Effector memory CD4-positive, alpha-beta T cell (primary cell): ENCODE measurements around the gene ACP6.
"Not testable (repeated sequence)": the region's sequence is repeated elsewhere in the genome, so short reads cannot be mapped to it uniquely, and the experiment has no call there.

Source experiments
- DNase-seq, 3 donors: peaks; one replicate each; pipeline ENCODE4 v3.0.0-alpha.2; 2020
- H3K27ac ChIP-seq: 2 replicates; pipeline ENCODE4 v1.7.0; 2013; ENCODE audit warnings: mild to moderate bottlenecking, low read length, moderate library complexity; ENCODE audit not compliant: insufficient read depth, poor library complexity, severe bottlenecking
- H3K27me3 ChIP-seq: replicated peaks from 2 replicates; pipeline ENCODE4 v1.7.0; 2013; ENCODE audit warnings: mild to moderate bottlenecking, low read length; ENCODE audit not compliant: insufficient read depth, control insufficient read depth, poor library complexity, severe bottlenecking
- H3K36me3 ChIP-seq: 2 replicates; pipeline ENCODE4 v1.7.0; 2013; ENCODE audit warnings: mild to moderate bottlenecking, low read length, moderate library complexity; ENCODE audit not compliant: control insufficient read depth, insufficient read depth
- H3K4me1 ChIP-seq: 2 replicates; pipeline ENCODE4 v1.7.0; 2013; ENCODE audit warnings: low read length, mild to moderate bottlenecking; ENCODE audit not compliant: control insufficient read depth, insufficient read depth, poor library complexity, severe bottlenecking
- H3K4me3 ChIP-seq: 2 replicates; pipeline ENCODE4 v1.7.0; 2013; ENCODE audit warnings: low read length, low read depth, mild to moderate bottlenecking; ENCODE audit not compliant: insufficient read depth, poor library complexity, severe bottlenecking
- H3K9me3 ChIP-seq: 2 replicates; pipeline ENCODE4 v1.7.0; 2013; ENCODE audit warnings: mild to moderate bottlenecking, low read length, moderate library complexity; ENCODE audit not compliant: control insufficient read depth

Gene ACP6

DNA sequence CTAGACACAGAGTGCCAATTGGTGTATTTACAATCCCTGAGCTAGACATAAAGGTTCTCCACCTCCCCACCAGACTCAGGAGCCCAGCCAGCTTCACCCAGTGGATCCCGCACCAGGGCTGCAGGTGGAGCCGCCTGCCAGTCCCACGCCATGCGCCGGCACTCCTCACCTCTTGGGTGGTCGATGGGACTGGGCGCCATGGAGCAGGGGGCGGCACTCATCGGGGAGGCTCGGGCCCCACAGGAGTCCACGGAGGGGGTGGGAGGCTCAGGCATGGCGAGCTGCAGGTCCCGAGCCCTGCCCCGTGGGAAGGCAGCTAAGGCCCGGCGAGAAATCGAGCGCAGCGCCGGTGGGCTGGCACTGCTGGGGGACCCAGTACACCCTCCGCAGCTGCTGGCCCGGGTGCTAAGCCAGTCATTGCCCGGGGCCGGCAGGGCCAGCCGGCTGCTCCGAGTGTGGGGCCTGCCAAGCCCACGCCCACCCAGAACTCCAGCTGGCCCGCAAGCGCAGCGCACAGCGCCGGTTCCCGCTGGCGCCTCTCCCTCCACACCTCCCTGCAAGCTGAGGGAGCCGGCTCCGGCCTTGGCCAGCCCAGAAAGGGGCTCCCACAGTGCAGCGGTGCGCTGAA lies 10.4 kb upstream of the ACP6 start:
- H3K27me3 ChIP-seq, H3K4me1 ChIP-seq, DNase-seq: not testable (repeated sequence)

GRCh38 chr1:147677681-147678080 lies 7.4 kb upstream of the ACP6 start:
- not testable (repeated sequence) for DNase-seq, H3K4me3 ChIP-seq, H3K36me3 ChIP-seq, H3K27me3 ChIP-seq, H3K27ac ChIP-seq, H3K4me1 ChIP-seq, H3K9me3 ChIP-seq

More for the DNA sequence above, 10.4 kb upstream of the ACP6 start:
- H3K27ac ChIP-seq, H3K36me3 ChIP-seq, H3K4me3 ChIP-seq, H3K9me3 ChIP-seq: not testable (repeated sequence)

- no peak overlapping the region for H3K4me3 ChIP-seq
- no peaks in the 10 kb centered on the region for H3K36me3 ChIP-seq
- no peaks in the 10 kb centered on the region for H3K27me3 ChIP-seq
- H3K27ac ChIP-seq = no peak overlapping the region
- no peak for DNase-seq
- H3K4me1 ChIP-seq = no peaks in the 10 kb centered on the region
- H3K9me3 ChIP-seq = no peaks in the 10 kb centered on the region
Observed at GRCh38 chr1:147676311-147677085, 6.2 kb upstream of the ACP6 start.

DNA sequence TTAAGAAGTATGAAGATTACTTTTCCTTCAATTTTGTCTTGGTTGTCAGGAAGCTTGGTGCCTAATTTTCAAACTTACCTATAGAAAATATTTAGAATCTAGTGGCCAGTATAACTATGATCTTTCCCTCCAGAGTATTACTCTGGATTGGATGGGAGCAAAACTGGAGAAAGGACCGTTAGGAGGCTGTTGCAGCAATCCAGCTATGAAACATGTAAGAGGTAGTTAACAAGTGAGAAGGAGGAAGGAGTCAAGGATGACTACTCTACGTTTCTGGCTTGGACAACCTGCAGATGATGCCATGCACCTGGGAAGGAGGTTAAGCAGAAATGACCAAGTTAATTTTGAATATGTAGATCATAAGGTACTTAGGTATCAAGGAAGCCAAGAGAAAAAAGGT lies 3.5 kb upstream of the ACP6 start:
- H3K4me1 ChIP-seq = peaks cover 15% of the 10 kb centered on the region
- no peak overlapping the region for H3K27ac ChIP-seq
- no peaks in the 10 kb centered on the region for H3K27me3 ChIP-seq
- H3K9me3 ChIP-seq = no peaks in the 10 kb centered on the region
- no peak overlapping the region for H3K4me3 ChIP-seq
- no peaks in the 10 kb centered on the region for H3K36me3 ChIP-seq
- DNase-seq = no peak

- DNase-seq = no peak
- H3K4me1 ChIP-seq = peaks cover 15% of the 10 kb centered on the region
- H3K27me3 ChIP-seq = no peaks in the 10 kb centered on the region
- no peaks in the 10 kb centered on the region for H3K36me3 ChIP-seq
- no peak overlapping the region for H3K4me3 ChIP-seq
- H3K9me3 ChIP-seq = no peaks in the 10 kb centered on the region
- no peak overlapping the region for H3K27ac ChIP-seq
Observed at GRCh38 chr1:147673406-147673805, 3.1 kb upstream of the ACP6 start.

DNA sequence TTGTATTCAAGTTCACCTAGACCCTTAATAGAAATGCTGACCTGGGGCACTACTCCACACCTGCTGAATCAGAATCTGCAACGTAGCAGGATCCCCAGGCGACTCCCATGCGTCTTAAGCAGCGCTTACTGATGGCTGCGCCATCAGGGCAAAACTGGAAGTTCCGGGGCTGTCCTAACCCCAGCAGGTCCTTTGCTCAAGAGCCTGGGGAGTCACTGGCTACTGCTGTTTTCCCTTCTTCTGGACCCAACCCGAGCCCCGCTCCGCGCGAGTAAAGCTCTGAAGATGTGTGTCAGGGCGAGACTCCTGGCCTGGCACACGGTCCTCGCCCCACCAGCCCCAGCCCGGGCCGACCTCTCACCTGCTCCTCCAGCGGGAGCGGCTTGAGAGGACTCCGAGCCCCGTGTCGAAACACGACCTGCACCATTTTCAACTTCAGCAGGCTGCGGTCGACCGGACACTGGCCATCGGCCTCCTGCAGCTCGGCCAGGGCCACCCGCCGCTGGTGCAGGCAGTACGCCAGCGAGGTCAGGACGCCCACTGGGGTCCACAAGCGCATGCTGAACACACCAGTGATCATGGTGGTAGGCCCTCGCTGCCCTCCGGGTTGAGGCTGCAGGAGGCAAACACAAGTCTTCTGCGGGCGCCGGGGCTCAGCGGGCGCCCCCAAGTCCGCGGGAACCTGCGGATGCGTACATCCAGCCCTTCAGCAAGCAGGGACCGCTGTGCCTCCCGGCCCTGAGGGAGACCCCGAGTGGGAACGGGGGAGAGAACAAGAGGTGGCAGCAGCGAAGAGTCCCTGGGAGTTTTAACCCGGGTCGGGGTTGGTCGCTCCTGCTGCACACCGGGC lies 630 bp downstream of the ACP6 start:
- DNase-seq = peak in 2 of 3 donors; percentile 10 to 16
- Histone ChIP-seq H3K9me3 (no peaks in the 10 kb centered on the region), H3K4me1 (peaks cover 15% of the 10 kb centered on the region), H3K27ac (peak overlapping the region; percentile 65), H3K27me3 (no peaks in the 10 kb centered on the region), H3K36me3 (no peaks in the 10 kb centered on the region), H3K4me3 (peak overlapping the region; percentile 84)

DNA sequence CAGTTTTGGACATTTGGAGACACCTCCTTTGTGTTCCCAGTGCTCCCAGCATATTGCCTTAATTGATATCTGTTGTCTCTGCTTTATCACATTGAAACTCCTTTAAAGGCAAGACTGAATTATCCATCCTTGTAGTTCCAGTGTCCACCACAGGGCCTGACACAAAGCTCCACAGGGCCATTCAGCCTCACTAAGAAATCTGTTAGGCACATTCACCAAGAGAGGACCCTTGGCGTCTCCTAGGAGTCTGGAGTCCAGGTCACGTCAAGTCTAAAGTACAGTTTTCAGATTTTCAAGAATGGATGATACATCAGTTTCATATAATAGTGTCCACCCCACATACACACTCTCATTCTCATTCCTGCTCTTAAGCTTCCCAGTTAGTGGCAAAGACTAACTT lies 4.8 kb downstream of the ACP6 start:
- Histone ChIP-seq H3K4me3 (no peak overlapping the region), H3K27me3 (no peaks in the 10 kb centered on the region), H3K27ac (no peak overlapping the region), H3K4me1 (peaks cover 10% of the 10 kb centered on the region), H3K36me3 (no peaks in the 10 kb centered on the region), H3K9me3 (no peaks in the 10 kb centered on the region)
- DNase-seq = no peak

- H3K9me3 ChIP-seq = no peaks in the 10 kb centered on the region
- no peak overlapping the region for H3K4me3 ChIP-seq
- H3K27me3 ChIP-seq = no peaks in the 10 kb centered on the region
- no peak for DNase-seq
- H3K36me3 ChIP-seq = peaks cover 2% of the 10 kb centered on the region
- no peak overlapping the region for H3K27ac ChIP-seq
- H3K4me1 ChIP-seq = peaks cover 4% of the 10 kb centered on the region
Observed at GRCh38 chr1:147664206-147664605, 6.1 kb downstream of the ACP6 start.

DNA sequence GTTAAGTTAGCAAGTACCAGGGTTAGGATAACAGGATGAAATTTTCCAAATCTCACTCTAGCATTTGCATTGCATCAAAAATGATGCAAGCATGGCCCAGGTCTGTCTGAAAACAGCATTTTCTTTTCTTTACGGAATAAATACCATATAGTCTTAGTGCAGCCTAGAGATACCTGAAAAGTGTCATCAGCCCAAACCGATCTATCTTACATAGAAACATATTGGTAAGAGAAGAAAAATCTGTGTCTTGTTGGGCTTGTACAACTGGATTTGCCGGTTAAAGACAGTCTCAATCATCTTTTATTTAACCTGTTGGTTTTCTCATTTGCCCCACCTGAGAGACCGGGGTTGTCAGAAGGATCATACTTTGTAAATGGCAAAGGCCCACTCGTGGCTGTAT lies 15.8 kb downstream of the ACP6 start:
- no peak overlapping the region for H3K4me3 ChIP-seq
- H3K36me3 ChIP-seq = peaks cover 29% of the 10 kb centered on the region
- no peak overlapping the region for H3K27ac ChIP-seq
- H3K4me1 ChIP-seq = no peaks in the 10 kb centered on the region
- H3K9me3 ChIP-seq = no peaks in the 10 kb centered on the region
- DNase-seq = no peak
- H3K27me3 ChIP-seq = no peaks in the 10 kb centered on the region

DNA sequence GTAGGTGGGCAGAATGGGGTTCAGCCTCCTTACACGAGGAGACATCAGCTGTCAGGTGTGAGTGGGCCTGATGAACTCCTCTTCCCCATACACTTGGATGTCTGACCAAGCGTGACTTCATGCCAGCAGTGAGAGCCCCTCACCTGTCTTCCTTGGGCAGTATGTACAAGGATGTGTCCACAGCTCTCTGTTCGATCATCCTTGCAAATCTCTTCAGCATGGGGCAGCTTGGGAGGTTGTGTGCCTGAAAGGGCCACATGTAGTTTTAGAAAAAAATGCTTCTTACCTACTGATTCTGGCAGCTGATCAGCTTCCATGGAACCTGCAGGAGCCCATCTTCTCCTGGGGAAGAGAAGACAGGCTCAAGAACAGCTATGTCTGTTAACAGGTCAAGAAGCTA lies 18.0 kb downstream of the ACP6 start:
- Histone ChIP-seq H3K4me3 (no peak overlapping the region), H3K9me3 (no peaks in the 10 kb centered on the region), H3K27ac (no peak overlapping the region), H3K4me1 (peaks cover 20% of the 10 kb centered on the region), H3K36me3 (peaks cover 16% of the 10 kb centered on the region), H3K27me3 (no peaks in the 10 kb centered on the region)
- DNase-seq = no peak
